Smooth muscle cell of the brain vasculature (primary cell): Measurements from ENCODE around the gene TMEM30B.
A peak's percentile ranks its signal among the peaks of the same experiment; 100 is the strongest.
"Not testable (repeated sequence)": the region's sequence is repeated elsewhere in the genome, so short reads cannot be mapped to it uniquely, and the experiment has no call there.

Experiments used
- DNase-seq: peaks from one replicate; pipeline ENCODE4 v3.0.0-alpha.2; 2012; ENCODE audit warnings: low read depth, low spot score

The TMEM30B gene

GRCh38 chr14:61266891-61267740, 14.0 kb downstream of the TMEM30B start:
- DNase-seq = no peak

GRCh38 chr14:61266436-61266835, 14.7 kb downstream of the TMEM30B start:
- DNase-seq = no peak

- DNase-seq = no peak
Measured at GRCh38 chr14:61264651-61265050, 16.5 kb downstream of the TMEM30B start.

GRCh38 chr14:61264010-61264571, 17.0 kb downstream of the TMEM30B start:
- DNase-seq = no peak

- DNase-seq = no peak
Measured at GRCh38 chr14:61262082-61262481, 19.1 kb downstream of the TMEM30B start.

- peak; percentile 75 for DNase-seq
Measured at GRCh38 chr14:61260939-61261776, 20.0 kb downstream of the TMEM30B start.

GRCh38 chr14:61258985-61259384, 22.2 kb downstream of the TMEM30B start:
- DNase-seq = no peak

- DNase-seq = no peak
Measured at GRCh38 chr14:61257469-61258057, 23.6 kb downstream of the TMEM30B start.

- DNase-seq = no peak
Measured at GRCh38 chr14:61256826-61257468, 24.2 kb downstream of the TMEM30B start.

GRCh38 chr14:61255968-61256367, 25.2 kb downstream of the TMEM30B start:
- DNase-seq = no peak

GRCh38 chr14:61254808-61255526, 26.2 kb downstream of the TMEM30B start:
- no peak for DNase-seq

GRCh38 chr14:61253064-61253738, 27.9 kb downstream of the TMEM30B start:
- no peak for DNase-seq

GRCh38 chr14:61252369-61253063, 28.6 kb downstream of the TMEM30B start:
- peak; percentile 86 for DNase-seq

GRCh38 chr14:61250063-61250462, 31.1 kb downstream of the TMEM30B start:
- DNase-seq = no peak

GRCh38 chr14:61247935-61248334, 33.2 kb downstream of the TMEM30B start:
- no peak for DNase-seq

GRCh38 chr14:61246721-61247120, 34.4 kb downstream of the TMEM30B start:
- DNase-seq = no peak

GRCh38 chr14:61244009-61244408, 37.1 kb downstream of the TMEM30B start:
- DNase-seq = no peak

GRCh38 chr14:61240206-61240605, 40.9 kb downstream of the TMEM30B start:
- no peak for DNase-seq

GRCh38 chr14:61239285-61239684, 41.9 kb downstream of the TMEM30B start:
- not testable (repeated sequence) for DNase-seq
